GM21737 (cell line): ENCODE results near the gene MASP2.
A peak's percentile ranks its signal among the peaks of the same experiment; 100 is the strongest.
"Not testable (repeated sequence)": the region's sequence is repeated elsewhere in the genome, so short reads cannot be mapped to it uniquely, and the experiment has no call there.

Experiments used
- ATAC-seq: cut with Tn5 transposase; IDR thresholded peaks from one replicate; pipeline ENCODE4 v1.9.1; 2021; ENCODE audit warnings: mild to moderate bottlenecking, moderate library complexity; ENCODE audit not compliant: unreplicated experiment

MASP2 gene

GRCh38 chr1:11039351-11040104, 7.5 kb downstream of the MASP2 start:
- ATAC-seq: no peak

DNA sequence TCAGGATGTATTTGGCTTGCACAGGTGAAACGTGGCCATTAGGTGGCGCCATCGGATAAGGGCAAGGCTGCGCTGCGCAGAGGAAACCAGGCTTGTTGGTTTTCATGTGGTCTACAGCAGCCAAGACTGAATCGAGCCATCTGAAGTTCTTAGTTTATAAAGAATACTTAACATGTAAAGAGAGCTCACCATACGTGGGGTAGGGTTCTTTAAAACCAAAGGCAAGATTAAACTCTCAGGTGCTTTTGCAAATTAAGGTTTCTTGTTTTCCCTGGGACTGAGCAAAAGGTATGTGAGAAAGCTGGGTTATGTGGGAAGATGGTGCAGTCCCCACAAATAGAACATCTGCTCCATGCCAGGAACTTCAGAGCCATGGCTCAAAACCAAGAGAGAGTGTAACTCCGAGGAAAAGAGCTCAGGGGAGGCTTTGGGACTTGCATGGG, 9.3 kb downstream of the MASP2 start:
- ATAC-seq: no peak

GRCh38 chr1:11037019-11037739, 9.9 kb downstream of the MASP2 start:
- ATAC-seq: not testable (repeated sequence)

- ATAC-seq: no peak
These were observed 15.3 kb downstream of the MASP2 start for GRCh38 chr1:11031624-11032262.

DNA sequence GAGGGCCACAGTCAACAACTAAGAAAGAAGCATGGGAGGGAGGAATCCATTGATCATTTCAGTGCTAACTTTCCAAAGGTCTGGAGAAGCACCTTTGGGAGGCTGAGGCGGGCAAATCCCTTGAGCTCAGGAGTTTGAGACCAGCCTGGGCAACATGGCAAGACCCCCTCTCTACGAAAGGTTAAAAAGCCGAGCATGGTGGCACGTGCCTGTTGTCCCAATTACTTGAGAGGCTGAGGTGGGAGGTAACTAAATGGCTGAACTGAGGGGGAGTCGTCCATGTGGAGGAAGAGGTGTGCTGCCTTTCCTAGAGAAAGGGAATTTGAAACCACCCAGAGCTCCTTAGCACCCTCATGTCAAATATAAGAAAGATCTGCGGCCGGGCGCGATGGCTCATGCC, 16.2 kb downstream of the MASP2 start:
- ATAC-seq: no peak

- ATAC-seq: no peak
These were observed 19.0 kb downstream of the MASP2 start for GRCh38 chr1:11028018-11028417.

DNA sequence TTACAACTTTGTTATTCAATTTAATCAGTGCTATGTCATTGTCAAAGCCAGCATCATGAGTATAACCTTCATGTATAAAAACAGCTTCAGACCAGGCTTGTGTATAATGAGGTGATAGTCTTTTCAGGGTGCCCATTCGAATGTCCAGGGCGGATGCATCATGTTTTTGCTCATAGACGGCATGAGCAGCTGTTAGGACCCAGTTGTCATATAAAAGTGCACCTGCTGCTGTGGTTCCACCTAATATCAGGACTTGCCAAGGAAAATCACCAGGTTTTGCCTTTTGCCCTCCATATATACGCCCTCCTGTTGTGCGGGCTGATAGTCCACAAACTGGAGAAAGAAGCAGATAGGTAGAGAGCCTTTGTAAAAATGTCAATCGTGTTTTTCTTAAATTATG, 19.7 kb downstream of the MASP2 start:
- no peak for ATAC-seq

DNA sequence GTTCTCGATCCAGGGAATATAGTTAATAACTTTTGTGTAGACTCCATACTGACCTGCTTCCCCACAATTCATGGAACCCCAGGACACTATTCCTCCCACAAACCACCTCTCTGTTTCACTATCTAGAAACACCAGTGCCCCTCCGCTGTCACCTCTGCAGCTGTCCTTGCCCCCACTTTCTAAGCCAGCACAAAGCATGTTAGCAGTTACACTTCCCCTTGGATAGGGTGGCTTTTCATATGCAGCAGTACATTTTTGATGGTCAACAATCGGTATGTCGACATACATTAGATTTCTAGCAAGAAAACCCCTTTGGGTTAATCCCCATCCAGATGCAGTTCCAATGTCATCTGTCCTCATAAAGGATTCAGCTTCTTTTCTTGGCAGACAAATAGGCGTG, 20.1 kb downstream of the MASP2 start:
- no peak for ATAC-seq

GRCh38 chr1:11026052-11026451, 21.0 kb downstream of the MASP2 start:
- ATAC-seq: no peak

DNA sequence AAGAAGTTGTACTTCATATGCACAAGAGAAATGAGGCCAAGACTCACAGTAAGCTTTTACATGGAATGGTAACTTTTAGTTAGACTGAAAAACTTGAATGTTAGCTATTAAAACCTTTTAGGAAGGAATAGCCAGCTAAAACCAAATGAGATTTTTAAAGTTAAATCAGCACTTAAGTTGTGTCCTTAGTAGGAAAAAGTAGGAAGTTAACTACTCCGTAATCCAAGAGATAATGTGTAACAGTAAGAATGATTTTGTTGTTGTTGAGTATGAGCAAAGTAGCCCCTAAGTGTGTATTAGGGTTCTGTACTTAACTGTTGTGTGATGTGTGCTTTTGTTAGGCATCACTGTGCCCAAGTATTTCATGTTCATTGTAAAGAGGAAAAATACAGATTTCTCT, 21.4 kb downstream of the MASP2 start:
- ATAC-seq: no peak

GRCh38 chr1:11024874-11025203, 22.2 kb downstream of the MASP2 start:
- ATAC-seq: no peak

GRCh38 chr1:11024154-11024873, 22.7 kb downstream of the MASP2 start:
- ATAC-seq: no peak

GRCh38 chr1:11023201-11023600, 23.8 kb downstream of the MASP2 start:
- ATAC-seq: no peak

GRCh38 chr1:11019971-11020370, 27.1 kb downstream of the MASP2 start:
- no peak for ATAC-seq

- not testable (repeated sequence) for ATAC-seq
These were observed 27.7 kb downstream of the MASP2 start for GRCh38 chr1:11019358-11019757.

- ATAC-seq: peak; percentile 6
These were observed 33.9 kb downstream of the MASP2 start for GRCh38 chr1:11013160-11013531.

GRCh38 chr1:11012260-11013159, 34.5 kb downstream of the MASP2 start, which contains the start of gene TARDBP:
Gene TARDBP (plus strand): TSS chr1:11012654. CDS start chr1:11013728, 1,074 bp downstream.
- ATAC-seq: peak; percentile 80

DNA sequence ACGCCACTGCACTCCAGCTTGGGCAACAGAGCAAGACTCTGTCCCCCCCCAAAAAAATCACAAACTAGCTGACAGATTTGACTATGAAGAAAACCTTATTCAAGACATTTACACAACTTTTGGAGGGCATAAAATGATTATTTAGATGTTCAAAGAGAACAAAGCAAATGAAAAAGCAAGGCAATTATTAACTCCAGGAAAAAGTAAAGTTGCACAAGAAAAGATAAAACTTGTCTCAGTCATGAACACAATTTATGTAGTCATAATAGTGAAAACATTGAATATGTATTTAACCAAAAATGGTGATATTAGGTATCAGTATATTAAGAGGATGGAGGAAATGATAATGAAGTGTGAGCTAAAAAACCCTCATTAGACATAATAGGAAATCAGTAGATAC, 46.5 kb downstream of the MASP2 start:
- no peak for ATAC-seq

DNA sequence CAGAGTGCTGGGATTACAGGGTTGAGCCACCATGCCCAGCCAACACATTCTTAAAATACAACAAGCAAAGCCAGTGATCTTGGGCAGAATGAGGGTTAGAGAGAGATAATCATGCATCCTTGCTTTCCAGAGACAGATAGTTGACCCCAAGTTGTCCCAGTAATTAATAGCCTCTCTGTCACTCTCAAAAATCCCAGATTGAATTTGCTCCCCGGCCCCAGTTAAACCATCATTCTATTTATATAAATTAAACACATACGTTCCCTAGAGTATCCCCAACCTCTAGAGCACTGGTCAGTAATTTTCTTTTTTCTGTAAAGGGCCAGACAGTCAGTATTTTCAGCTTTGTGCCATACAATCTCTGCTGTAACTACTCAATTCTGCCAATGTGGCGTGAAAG, 50.9 kb downstream of the MASP2 start:
- ATAC-seq: no peak

DNA sequence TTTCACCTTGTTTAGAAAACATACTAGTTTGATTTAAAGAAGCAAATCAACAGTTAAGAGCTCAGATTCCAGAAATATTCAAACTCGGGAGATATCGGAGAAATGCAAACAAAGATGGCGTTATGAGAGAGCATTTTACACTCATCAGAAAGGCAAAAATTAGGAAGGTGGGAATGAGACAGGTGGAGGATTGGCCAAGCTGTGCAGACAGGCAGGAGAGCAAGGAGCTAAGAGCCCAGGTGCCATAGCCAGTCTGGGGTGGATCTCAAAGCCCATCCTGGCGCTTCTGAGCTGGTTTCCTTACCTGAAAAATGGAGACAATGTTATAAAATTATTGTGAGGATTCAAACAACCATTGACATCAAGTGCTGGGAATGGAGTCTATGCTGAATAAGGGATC, 54.2 kb downstream of the MASP2 start:
- ATAC-seq: no peak
